BLaER1 treated with 17β-estradiol and CSF1 and Interleukin-3, amounts not matched to agents 10 nM and 100 nM (cell line): Measurements from ENCODE around the gene KITLG.

ENCODE experiments used
- H3K27ac ChIP-seq, 11 experiments: shearing (Covaris generic); formaldehyde crosslinking; 2 replicates each; pipeline ENCODE4 v1.8.1; 2022
- H3K27me3 ChIP-seq, 11 experiments: shearing (Covaris generic); formaldehyde crosslinking; 2 replicates each; pipeline ENCODE4 v1.8.1; 2022
- H3K36me3 ChIP-seq, 11 experiments: shearing (Covaris generic); formaldehyde crosslinking; 2 replicates each; pipeline ENCODE4 v1.8.1; 2022
- H3K4me1 ChIP-seq, 10 experiments: shearing (Covaris generic); formaldehyde crosslinking; 2 replicates each; pipeline ENCODE4 v1.8.1; 2022
- H3K4me2 ChIP-seq, 11 experiments: shearing (Covaris generic); formaldehyde crosslinking; 2 replicates each; pipeline ENCODE4 v1.8.1; 2022
- H3K4me3 ChIP-seq, 10 experiments: shearing (Covaris generic); formaldehyde crosslinking; 2 replicates each; pipeline ENCODE4 v1.8.1; 2022
- H3K9ac ChIP-seq, 11 experiments: shearing (Covaris generic); formaldehyde crosslinking; 2 replicates each; pipeline ENCODE4 v1.8.1; 2022
- H3K9me3 ChIP-seq, 11 experiments: shearing (Covaris generic); formaldehyde crosslinking; replicated peaks in 1 of 11; 2 replicates each; pipeline ENCODE4 v1.8.1; 2022
- H4K20me1 ChIP-seq, 11 experiments: shearing (Covaris generic); formaldehyde crosslinking; 2 replicates each; pipeline ENCODE4 v1.8.1; 2022
- Cebpa-rat ChIP-seq, 11 experiments: shearing (Covaris generic); IDR thresholded peaks; 2 replicates each; pipeline ENCODE4 v1.8.1; 2022

Gene KITLG

GRCh38 chr12:88604646-88605045, 24.4 kb upstream of the KITLG start:
- Histone ChIP-seq H4K20me1 (no peaks in the 10 kb centered on the region), H3K4me2 (no peak overlapping the region), H3K9ac (no peak overlapping the region), H3K4me3 (no peak overlapping the region), H3K27me3 (no peaks in the 10 kb centered on the region), H3K9me3 (peaks cover 0 to 19% (median 9%) of the 10 kb centered on the region in 11 experiments; a peak in 14 of 22 replicates), H3K27ac (no peak overlapping the region), H3K4me1 (peaks cover 0 to 15% (median 0%) of the 10 kb centered on the region in 10 experiments; a peak in 6 of 20 replicates), H3K36me3 (no peaks in the 10 kb centered on the region)
- TF ChIP-seq Cebpa-rat (IDR thresholded peaks at IDR 0.05) = no peak

- H4K20me1 ChIP-seq = no peaks in the 10 kb centered on the region
- H3K4me3 ChIP-seq = no peak overlapping the region
- no peak for TF ChIP-seq Cebpa-rat (IDR thresholded peaks at IDR 0.05)
- H3K27ac ChIP-seq = no peak overlapping the region
- no peaks in the 10 kb centered on the region for H3K36me3 ChIP-seq
- H3K9ac ChIP-seq = no peak overlapping the region
- no peaks in the 10 kb centered on the region for H3K27me3 ChIP-seq
- peaks cover 0 to 15% (median 0%) of the 10 kb centered on the region in 10 experiments; a peak in 6 of 20 replicates for H3K4me1 ChIP-seq
- no peak overlapping the region for H3K4me2 ChIP-seq
- H3K9me3 ChIP-seq = no peaks in the 10 kb centered on the region
Measured at GRCh38 chr12:88600272-88600671, 20.0 kb upstream of the KITLG start.

- no peak overlapping the region for H3K4me3 ChIP-seq
- no peaks in the 10 kb centered on the region for H3K27me3 ChIP-seq
- H4K20me1 ChIP-seq = no peaks in the 10 kb centered on the region
- H3K9ac ChIP-seq = no peak overlapping the region
- TF ChIP-seq Cebpa-rat (IDR thresholded peaks at IDR 0.05) = no peak
- H3K4me1 ChIP-seq = peaks cover 0 to 15% (median 0%) of the 10 kb centered on the region in 10 experiments; a peak in 6 of 20 replicates
- H3K4me2 ChIP-seq = no peak overlapping the region
- no peaks in the 10 kb centered on the region for H3K36me3 ChIP-seq
- no peak overlapping the region for H3K27ac ChIP-seq
- no peaks in the 10 kb centered on the region for H3K9me3 ChIP-seq
Measured at GRCh38 chr12:88597365-88597764, 17.1 kb upstream of the KITLG start.

- H3K9me3 ChIP-seq = no peaks in the 10 kb centered on the region
- H3K27me3 ChIP-seq = no peaks in the 10 kb centered on the region
- H3K36me3 ChIP-seq = no peaks in the 10 kb centered on the region
- H3K9ac ChIP-seq = no peak overlapping the region
- H3K4me1 ChIP-seq = peaks cover 0 to 3% (median 0%) of the 10 kb centered on the region in 10 experiments; a peak in 4 of 20 replicates
- no peaks in the 10 kb centered on the region for H4K20me1 ChIP-seq
- no peak overlapping the region for H3K27ac ChIP-seq
- no peak overlapping the region for H3K4me2 ChIP-seq
- H3K4me3 ChIP-seq = no peak overlapping the region
- no peak for TF ChIP-seq Cebpa-rat (IDR thresholded peaks at IDR 0.05)
Measured at GRCh38 chr12:88595697-88596096, 15.4 kb upstream of the KITLG start.

- H4K20me1 ChIP-seq = no peaks in the 10 kb centered on the region
- no peak overlapping the region for H3K4me3 ChIP-seq
- no peaks in the 10 kb centered on the region for H3K9me3 ChIP-seq
- H3K4me2 ChIP-seq = no peak overlapping the region
- TF ChIP-seq Cebpa-rat (IDR thresholded peaks at IDR 0.05) = no peak
- H3K4me1 ChIP-seq = no peaks in the 10 kb centered on the region
- H3K9ac ChIP-seq = no peak overlapping the region
- no peaks in the 10 kb centered on the region for H3K27me3 ChIP-seq
- no peak overlapping the region for H3K27ac ChIP-seq
- no peaks in the 10 kb centered on the region for H3K36me3 ChIP-seq
Measured at GRCh38 chr12:88594780-88595179, 14.5 kb upstream of the KITLG start.

- Histone ChIP-seq H3K4me2 (no peak overlapping the region), H3K36me3 (no peaks in the 10 kb centered on the region; a peak in 1 of 22 replicates), H3K9ac (no peak overlapping the region), H3K4me1 (no peaks in the 10 kb centered on the region), H3K4me3 (no peak overlapping the region), H4K20me1 (no peaks in the 10 kb centered on the region), H3K9me3 (peaks cover 7 to 14% (median 11%) of the 10 kb centered on the region in 11 experiments), H3K27me3 (no peaks in the 10 kb centered on the region), H3K27ac (no peak overlapping the region)
- TF ChIP-seq Cebpa-rat (IDR thresholded peaks at IDR 0.05) = no peak
Measured at GRCh38 chr12:88591343-88591742, 11.1 kb upstream of the KITLG start.

GRCh38 chr12:88590851-88591250, 10.6 kb upstream of the KITLG start:
- H3K27ac ChIP-seq = no peak overlapping the region
- H3K4me3 ChIP-seq = no peak overlapping the region
- H3K36me3 ChIP-seq = no peaks in the 10 kb centered on the region; a peak in 1 of 22 replicates
- no peak overlapping the region for H3K9ac ChIP-seq
- no peaks in the 10 kb centered on the region for H4K20me1 ChIP-seq
- TF ChIP-seq Cebpa-rat (IDR thresholded peaks at IDR 0.05) = no peak
- peaks cover 12 to 19% (median 16%) of the 10 kb centered on the region in 11 experiments for H3K9me3 ChIP-seq
- H3K27me3 ChIP-seq = no peaks in the 10 kb centered on the region
- H3K4me2 ChIP-seq = no peak overlapping the region
- H3K4me1 ChIP-seq = no peaks in the 10 kb centered on the region

GRCh38 chr12:88585077-88585476, 4.8 kb upstream of the KITLG start:
- H3K4me1 ChIP-seq = no peaks in the 10 kb centered on the region
- no peaks in the 10 kb centered on the region for H3K27me3 ChIP-seq

GRCh38 chr12:88579601-88580050, 645 bp downstream of the KITLG start:
- H3K27me3 ChIP-seq = no peaks in the 10 kb centered on the region
- no peak overlapping the region for H3K27ac ChIP-seq
- H3K36me3 ChIP-seq = no peaks in the 10 kb centered on the region
- TF ChIP-seq Cebpa-rat (IDR thresholded peaks at IDR 0.05) = no peak
- no peak overlapping the region for H3K4me3 ChIP-seq
- no peak overlapping the region for H3K4me2 ChIP-seq
- no peaks in the 10 kb centered on the region for H3K4me1 ChIP-seq
- no peaks in the 10 kb centered on the region for H4K20me1 ChIP-seq
- H3K9ac ChIP-seq = no peak overlapping the region
- H3K9me3 ChIP-seq = peaks cover 14 to 20% (median 15%) of the 10 kb centered on the region in 11 experiments; a peak in 21 of 22 replicates

More at GRCh38 chr12:88585077-88585476, 4.8 kb upstream of the KITLG start:
- H3K27ac ChIP-seq = no peak overlapping the region
- H3K4me2 ChIP-seq = no peak overlapping the region
- no peak overlapping the region for H3K9ac ChIP-seq
- no peak for TF ChIP-seq Cebpa-rat (IDR thresholded peaks at IDR 0.05)
- no peaks in the 10 kb centered on the region; a peak in 1 of 22 replicates for H3K36me3 ChIP-seq
- peaks cover 20 to 34% (median 28%) of the 10 kb centered on the region in 11 experiments for H3K9me3 ChIP-seq
- H4K20me1 ChIP-seq = no peaks in the 10 kb centered on the region
- no peak overlapping the region for H3K4me3 ChIP-seq

- Histone ChIP-seq H3K36me3 (no peaks in the 10 kb centered on the region), H3K9ac (no peak overlapping the region), H3K9me3 (peaks cover 14 to 20% (median 15%) of the 10 kb centered on the region in 11 experiments; a peak in 21 of 22 replicates), H3K4me2 (no peak overlapping the region), H4K20me1 (no peaks in the 10 kb centered on the region), H3K4me1 (no peaks in the 10 kb centered on the region), H3K27me3 (no peaks in the 10 kb centered on the region), H3K4me3 (no peak overlapping the region), H3K27ac (no peak overlapping the region)
- TF ChIP-seq Cebpa-rat (IDR thresholded peaks at IDR 0.05) = no peak
Measured at GRCh38 chr12:88579161-88579517, 1.1 kb downstream of the KITLG start.
